ENCODE measurements around the gene IKZF3. TPM values are rescaled to one million over a fixed set of nuclear protein-coding genes. Genes with fewer than 3 reads are reported as not detected.
"Not testable (repeated sequence)": the region's sequence is repeated elsewhere in the genome, so short reads cannot be mapped to it uniquely, and the experiment has no call there.

IKZF3 gene
- total RNA-seq (100 to 1,000 TPM; 119 to 126 TPM), polyA plus RNA-seq (138 TPM)

DNA sequence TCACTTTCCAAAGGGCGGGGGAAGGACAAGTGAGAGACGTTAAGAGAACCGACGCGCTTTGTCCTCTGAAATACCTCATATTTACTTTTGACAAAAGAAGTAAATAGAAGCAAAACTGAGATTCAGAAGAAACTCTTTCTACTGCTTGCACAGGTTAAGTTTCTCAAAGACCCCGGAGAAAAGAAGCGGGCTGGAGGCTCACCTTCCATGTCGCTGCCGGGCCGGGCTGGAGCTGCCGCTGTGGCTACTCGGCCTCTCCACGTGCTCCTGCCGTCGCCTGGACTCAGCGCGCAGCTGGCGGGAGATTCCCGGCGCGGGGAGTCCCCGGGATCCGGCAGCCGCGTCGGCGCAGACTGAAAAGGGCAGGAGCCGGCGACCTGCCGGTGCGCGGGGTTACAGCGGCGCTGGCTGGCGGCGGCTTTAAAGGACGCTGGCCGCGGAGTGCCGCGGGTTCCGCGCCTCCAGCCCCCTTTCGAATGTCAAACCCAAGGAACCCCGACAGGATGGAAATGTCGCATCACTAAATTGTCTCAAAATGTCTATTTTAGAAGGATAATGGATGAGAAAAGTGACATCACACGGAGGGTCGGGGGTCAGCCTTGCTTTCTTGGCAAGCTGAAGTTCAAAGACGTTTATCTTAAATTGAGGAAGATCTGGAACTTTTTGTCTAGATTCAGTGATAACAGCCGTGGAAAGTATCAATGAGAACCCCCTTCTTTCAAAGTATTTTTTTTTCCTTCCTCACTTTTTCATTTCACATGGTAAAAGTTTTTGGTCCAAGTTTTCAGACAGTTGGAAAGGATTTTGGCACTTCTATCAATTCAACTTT lies at the start of gene IKZF3:
TSS of gene IKZF3 (minus strand) at position 395 of the 829 bp plus-strand sequence. CDS start at position 209, 186 bp downstream.
- H3K9me3 Mint-ChIP-seq, result no peaks in the 10 kb centered on the region
- no peaks in the 10 kb centered on the region for H3K27me3 ChIP-seq (ENCODE audit: insufficient read depth, low read length, poor library complexity, severe bottlenecking)
- H3K4me1 ChIP-seq (ENCODE audit: insufficient read depth, low read length), result peaks cover 52% of the 10 kb centered on the region
- peaks cover 0 to 27% (median 3%) of the 10 kb centered on the region in 3 donors for H3K36me3 Mint-ChIP-seq
- H3K36me3 ChIP-seq (ENCODE audit: insufficient read depth, low read length), result no peaks in the 10 kb centered on the region
- H3K4me3 Mint-ChIP-seq, result peak within 1 kb of the TSS; percentile 84 to 99 (median 93)
- H3K4me1 Mint-ChIP-seq, result peaks cover 61 to 86% (median 70%) of the 10 kb centered on the region in 3 donors
- H3K27ac Mint-ChIP-seq, result peak within 1 kb of the TSS; percentile 96 to 99 (median 98)
- H3K9me3 ChIP-seq (ENCODE audit: low read length), result no peaks in the 10 kb centered on the region
- ChIA-PET POLR2A (interaction anchor here (1.2 to 2.9 kb wide), 4 partner anchors 50 to 109 kb away, joined by 3 to 14 read pairs (median 7); no protein-coding TSS in a partner anchor), CTCF (interaction anchor here (1.0 to 2.9 kb wide), 11 partner anchors 16 to 242 kb away, joined by 3 to 9 read pairs (median 5); partner anchors contain the start of genes LRRC3C, MIEN1 and ORMDL3)
- peak within 1 kb of the TSS; percentile 95 for H3K27ac ChIP-seq (ENCODE audit: low read depth, low read length)
- peak; percentile 76 to 89 (median 83) for DNase-seq
- peaks cover 0 to 3% of the 10 kb centered on the region in 2 donors for H3K27me3 Mint-ChIP-seq
- H3K4me3 ChIP-seq (ENCODE audit: low read length), result peak within 1 kb of the TSS; percentile 86

DNA sequence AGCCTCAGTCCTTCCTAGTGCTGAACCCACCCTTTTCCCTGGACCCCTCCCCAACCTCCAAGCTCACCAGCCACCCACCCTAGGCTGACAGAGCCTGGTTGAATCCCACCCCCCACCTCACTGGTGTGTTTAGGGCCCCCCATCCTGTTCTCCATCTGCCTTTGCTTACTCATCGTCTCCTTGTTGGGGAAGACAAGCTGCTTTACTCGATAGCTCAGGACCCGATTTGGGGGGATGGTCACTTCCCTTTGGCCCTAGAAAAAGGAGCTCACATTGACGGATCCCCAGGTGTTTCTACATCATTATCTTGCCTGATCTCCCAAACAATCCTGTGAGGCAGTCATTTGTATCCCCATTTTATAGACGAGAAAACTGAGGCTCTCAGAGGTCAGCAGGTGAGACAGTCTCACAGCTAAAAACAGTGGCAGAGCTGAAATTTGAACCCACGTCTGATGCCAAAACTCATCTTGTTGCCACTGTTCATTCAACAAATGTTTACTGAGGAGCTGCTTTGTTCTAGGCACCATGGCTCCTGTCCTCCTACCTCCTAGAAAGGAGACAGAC lies 44.8 kb upstream of the IKZF3 start:
- H3K4me1 Mint-ChIP-seq, result peaks cover 7 to 10% (median 8%) of the 10 kb centered on the region in 3 donors
- no peak overlapping the region for H3K4me3 Mint-ChIP-seq
- Histone ChIP-seq H3K27ac (ENCODE audit: low read depth, low read length) (no peak overlapping the region), H3K4me1 (ENCODE audit: insufficient read depth, low read length) (peaks cover 1% of the 10 kb centered on the region), H3K9me3 (ENCODE audit: low read length) (no peaks in the 10 kb centered on the region), H3K27me3 (ENCODE audit: insufficient read depth, low read length, poor library complexity, severe bottlenecking) (no peaks in the 10 kb centered on the region), H3K4me3 (ENCODE audit: low read length) (no peak overlapping the region), H3K36me3 (ENCODE audit: insufficient read depth, low read length) (peaks cover 6% of the 10 kb centered on the region)
- no peak for DNase-seq
- H3K36me3 Mint-ChIP-seq, result peaks cover 9 to 85% (median 36%) of the 10 kb centered on the region in 3 donors
- H3K9me3 Mint-ChIP-seq, result no peaks in the 10 kb centered on the region
- ChIA-PET CTCF (interaction anchor here (0.9 to 1.7 kb wide), 2 partner anchors 72 to 255 kb away, joined by 3 to 4 read pairs; partner anchors contain the start of gene PSMD3), POLR2A (interaction anchor here (0.7 kb wide), 4 partner anchors 11 to 149 kb away, joined by 4 to 16 read pairs (median 4); no protein-coding TSS in a partner anchor)
- H3K27me3 Mint-ChIP-seq, result no peaks in the 10 kb centered on the region
- peak overlapping the region in 2 of 8 donors; percentile 4 to 5 for H3K27ac Mint-ChIP-seq

DNA sequence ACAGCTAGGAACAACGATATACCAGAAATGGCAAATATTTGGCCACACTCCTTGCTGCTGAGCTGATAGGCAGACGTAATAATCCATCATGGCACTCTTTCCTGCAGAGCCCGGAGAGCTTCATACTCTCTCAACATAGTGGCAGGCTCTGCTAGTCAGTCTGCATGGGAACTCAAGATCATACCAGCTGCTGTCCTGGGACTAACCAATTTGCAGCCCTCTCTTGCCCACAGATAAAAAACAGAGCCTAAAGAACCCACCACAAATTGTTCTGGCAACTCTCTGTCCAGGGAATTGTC lies 40.8 kb upstream of the IKZF3 start:
- Mint-ChIP-seq H3K27ac (peak overlapping the region in 1 of 8 donors; percentile 77), H3K27me3 (no peaks in the 10 kb centered on the region), H3K36me3 (peaks cover 6 to 58% (median 26%) of the 10 kb centered on the region in 3 donors), H3K9me3 (no peaks in the 10 kb centered on the region), H3K4me1 (peaks cover 17 to 20% (median 18%) of the 10 kb centered on the region in 3 donors), H3K4me3 (no peak overlapping the region)
- Histone ChIP-seq H3K9me3 (ENCODE audit: low read length) (no peaks in the 10 kb centered on the region), H3K4me3 (ENCODE audit: low read length) (no peak overlapping the region), H3K4me1 (ENCODE audit: insufficient read depth, low read length) (peaks cover 14% of the 10 kb centered on the region), H3K27ac (ENCODE audit: low read depth, low read length) (no peak overlapping the region), H3K36me3 (ENCODE audit: insufficient read depth, low read length) (peaks cover 5% of the 10 kb centered on the region), H3K27me3 (ENCODE audit: insufficient read depth, low read length, poor library complexity, severe bottlenecking) (no peaks in the 10 kb centered on the region)
- DNase-seq, result no peak
- ChIA-PET CTCF (interaction anchor here (0.9 to 1.6 kb wide), 2 partner anchors 54 to 75 kb away, joined by 3 to 5 read pairs; partner anchors contain the start of gene PSMD3), POLR2A (no interaction called here)

DNA sequence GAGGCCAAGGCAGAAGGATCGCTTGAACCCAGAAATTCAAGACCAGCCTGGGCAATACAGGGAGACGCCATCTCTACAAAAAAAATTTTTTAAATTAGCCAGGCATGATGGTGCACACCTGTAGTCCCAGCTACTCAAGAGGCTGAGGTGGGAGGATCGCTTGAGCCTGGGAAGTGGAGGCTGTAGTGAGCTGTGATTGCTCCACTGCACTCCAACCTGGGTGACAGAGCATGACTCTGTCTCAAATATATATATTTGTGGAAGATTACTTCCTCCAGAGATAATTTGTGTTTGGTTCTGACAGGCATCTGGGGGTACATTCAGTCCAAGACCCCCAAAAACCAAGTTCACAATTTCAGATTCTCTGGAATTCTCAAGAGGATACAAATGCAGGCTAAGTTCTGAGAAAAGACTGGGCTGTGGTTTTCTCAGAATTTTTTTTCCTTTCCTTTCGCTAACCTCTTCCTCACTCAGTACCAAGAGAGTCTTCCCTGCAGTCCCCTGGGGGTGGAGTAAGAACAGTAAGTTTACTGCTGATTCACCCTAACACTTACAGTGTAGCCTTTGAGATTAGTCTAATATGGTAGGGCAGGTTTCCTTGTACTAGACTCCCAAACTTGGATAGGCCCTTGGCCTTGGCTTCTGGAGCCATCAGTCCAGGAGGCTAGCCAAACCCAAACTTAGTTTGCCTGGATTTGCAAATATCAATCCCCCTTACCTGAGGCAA lies 39.2 kb upstream of the IKZF3 start:
- Mint-ChIP-seq H3K27ac (peak overlapping the region in 6 of 8 donors; percentile 52 to 80 (median 67)), H3K36me3 (peaks cover 6 to 46% (median 23%) of the 10 kb centered on the region in 3 donors), H3K9me3 (no peaks in the 10 kb centered on the region), H3K4me1 (peaks cover 17 to 20% (median 18%) of the 10 kb centered on the region in 3 donors), H3K27me3 (no peaks in the 10 kb centered on the region), H3K4me3 (peak overlapping the region in 6 of 7 donors; percentile 6 to 65 (median 48))
- Histone ChIP-seq H3K9me3 (ENCODE audit: low read length) (no peaks in the 10 kb centered on the region), H3K27ac (ENCODE audit: low read depth, low read length) (peak overlapping the region; percentile 11), H3K27me3 (ENCODE audit: insufficient read depth, low read length, poor library complexity, severe bottlenecking) (no peaks in the 10 kb centered on the region), H3K36me3 (ENCODE audit: insufficient read depth, low read length) (no peaks in the 10 kb centered on the region), H3K4me3 (ENCODE audit: low read length) (no peak overlapping the region), H3K4me1 (ENCODE audit: insufficient read depth, low read length) (peaks cover 14% of the 10 kb centered on the region)
- DNase-seq, result no peak
- POLR2A ChIA-PET, result interaction anchor here (0.6 kb wide), 1 partner anchor 166 kb away, joined by 6 read pairs; no protein-coding TSS in a partner anchor
- CTCF ChIA-PET, result interaction anchor here (1.4 to 1.6 kb wide), 2 partner anchors 22 to 77 kb away, joined by 3 read pairs; partner anchors contain the start of gene PSMD3

DNA sequence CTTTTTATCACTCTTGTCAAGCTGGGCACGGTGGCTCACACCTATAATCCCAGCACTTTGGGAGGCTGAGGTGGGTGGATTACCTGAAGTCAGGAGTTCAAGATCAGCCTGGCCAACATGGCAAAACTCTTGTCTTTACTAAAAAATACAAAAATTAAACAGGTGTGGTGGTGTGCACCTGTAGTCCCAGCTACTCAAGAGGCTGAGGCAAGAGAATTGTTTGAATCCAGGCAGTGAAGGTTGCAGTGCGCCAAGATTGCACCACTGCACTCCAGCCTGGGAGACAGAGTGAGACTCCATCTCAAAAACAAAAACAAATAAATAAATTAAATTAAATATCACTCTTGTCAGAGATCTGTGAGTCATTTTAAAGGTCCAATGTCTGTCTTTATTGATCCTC lies 37.9 kb upstream of the IKZF3 start:
- POLR2A ChIA-PET, result interaction anchor here (0.6 kb wide), 1 partner anchor 89 kb away, joined by 3 read pairs; no protein-coding TSS in a partner anchor
- CTCF ChIA-PET, result interaction anchor here (1.4 kb wide), 1 partner anchor 24 kb away, joined by 3 read pairs; no protein-coding TSS in a partner anchor
- H3K4me3 Mint-ChIP-seq, result not testable (repeated sequence)

DNA sequence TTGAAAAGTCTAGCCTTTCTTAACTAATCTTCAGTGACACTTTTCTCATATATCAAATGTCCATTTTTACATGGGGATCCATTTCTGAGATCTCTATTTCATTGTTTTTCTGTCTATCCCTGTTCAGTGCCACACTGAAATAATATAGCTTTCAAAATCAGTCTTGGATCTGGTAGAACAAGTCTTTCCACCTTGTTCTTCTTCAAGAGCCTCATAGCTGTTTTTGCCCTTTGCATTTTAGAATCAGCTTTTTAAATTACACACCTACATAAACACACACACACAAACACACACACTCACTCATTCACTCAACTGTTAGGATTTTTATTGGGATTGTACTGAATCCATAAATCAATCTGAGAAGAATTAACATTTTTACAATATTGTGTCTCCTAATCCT lies 35.1 kb upstream of the IKZF3 start:
- no peaks in the 10 kb centered on the region for H3K9me3 ChIP-seq (ENCODE audit: low read length)
- no peak for DNase-seq
- peak overlapping the region in 1 of 8 donors; percentile 36 for H3K27ac Mint-ChIP-seq
- no peak overlapping the region for H3K4me3 Mint-ChIP-seq
- peaks cover 0 to 9% (median 4%) of the 10 kb centered on the region in 3 donors for H3K36me3 Mint-ChIP-seq
- POLR2A ChIA-PET, result no interaction called here
- H3K27ac ChIP-seq (ENCODE audit: low read depth, low read length), result no peak overlapping the region
- no peak overlapping the region for H3K4me3 ChIP-seq (ENCODE audit: low read length)
- no peaks in the 10 kb centered on the region for H3K27me3 ChIP-seq (ENCODE audit: insufficient read depth, low read length, poor library complexity, severe bottlenecking)
- CTCF ChIA-PET, result no interaction called here
- H3K9me3 Mint-ChIP-seq, result no peaks in the 10 kb centered on the region
- no peaks in the 10 kb centered on the region for H3K27me3 Mint-ChIP-seq
- peaks cover 14 to 22% (median 16%) of the 10 kb centered on the region in 3 donors for H3K4me1 Mint-ChIP-seq
- H3K4me1 ChIP-seq (ENCODE audit: insufficient read depth, low read length), result peaks cover 14% of the 10 kb centered on the region
- no peaks in the 10 kb centered on the region for H3K36me3 ChIP-seq (ENCODE audit: insufficient read depth, low read length)

More for the DNA sequence above, 37.9 kb upstream of the IKZF3 start:
- not testable (repeated sequence) for H3K36me3 ChIP-seq (ENCODE audit: insufficient read depth, low read length); H3K27ac Mint-ChIP-seq; H3K9me3 ChIP-seq (ENCODE audit: low read length); H3K4me3 ChIP-seq (ENCODE audit: low read length); DNase-seq; H3K27me3 ChIP-seq (ENCODE audit: insufficient read depth, low read length, poor library complexity, severe bottlenecking); H3K27ac ChIP-seq (ENCODE audit: low read depth, low read length); H3K27me3 Mint-ChIP-seq; H3K9me3 Mint-ChIP-seq
- H3K4me1 ChIP-seq (ENCODE audit: insufficient read depth, low read length), result peaks cover 14% of the 10 kb centered on the region
- Mint-ChIP-seq H3K4me1 (peaks cover 17 to 20% (median 18%) of the 10 kb centered on the region in 3 donors), H3K36me3 (peaks cover 6 to 37% (median 19%) of the 10 kb centered on the region in 3 donors)

DNA sequence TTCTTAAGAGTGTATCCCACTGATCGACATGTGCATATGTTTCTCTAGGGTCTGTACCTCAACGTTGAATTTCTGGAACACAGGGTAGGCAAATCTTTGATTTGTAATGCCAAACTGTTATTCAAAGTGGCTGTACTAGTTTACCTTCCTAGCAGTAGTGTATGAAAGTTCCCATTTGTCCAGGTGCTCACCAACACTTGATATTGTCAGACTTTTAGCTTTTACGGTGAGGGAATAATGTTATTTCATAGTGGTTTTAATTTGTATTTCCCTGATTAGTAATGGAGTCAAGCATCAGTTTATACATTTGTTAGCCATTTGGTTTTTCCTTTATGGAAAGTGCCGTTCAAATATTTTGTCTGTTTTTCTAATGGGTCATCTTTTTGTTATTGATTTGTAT lies 34.0 kb upstream of the IKZF3 start:
- no peaks in the 10 kb centered on the region for H3K27me3 ChIP-seq (ENCODE audit: insufficient read depth, low read length, poor library complexity, severe bottlenecking)
- H3K36me3 Mint-ChIP-seq, result peaks cover 0 to 6% (median 3%) of the 10 kb centered on the region in 3 donors
- no peaks in the 10 kb centered on the region for H3K36me3 ChIP-seq (ENCODE audit: insufficient read depth, low read length)
- H3K4me3 ChIP-seq (ENCODE audit: low read length), result no peak overlapping the region
- CTCF ChIA-PET, result no interaction called here
- no peak for DNase-seq
- H3K27me3 Mint-ChIP-seq, result no peaks in the 10 kb centered on the region
- no peaks in the 10 kb centered on the region for H3K9me3 ChIP-seq (ENCODE audit: low read length)
- H3K27ac ChIP-seq (ENCODE audit: low read depth, low read length), result no peak overlapping the region
- peaks cover 5% of the 10 kb centered on the region for H3K4me1 ChIP-seq (ENCODE audit: insufficient read depth, low read length)
- peaks cover 6 to 11% (median 8%) of the 10 kb centered on the region in 3 donors for H3K4me1 Mint-ChIP-seq
- H3K27ac Mint-ChIP-seq, result peak overlapping the region in 1 of 8 donors; percentile 15
- no peaks in the 10 kb centered on the region for H3K9me3 Mint-ChIP-seq
- no peak overlapping the region for H3K4me3 Mint-ChIP-seq
- POLR2A ChIA-PET, result no interaction called here
